BE2C (cell line): ENCODE measurements around the gene MSRB3.

Source experiments
- DNase-seq: peaks from one replicate; pipeline ENCODE4 v3.0.0-alpha.2; 2020
- H3K27me3 ChIP-seq: fragments of 250-450 bp; sonication (Bioruptor Pico); 2 replicates; pipeline ENCODE4 v1.5.1; 2020; ENCODE audit warnings: mild to moderate bottlenecking
- H3K36me3 ChIP-seq: fragments of 250-450 bp; sonication (Bioruptor Pico); 2 replicates; pipeline ENCODE4 v1.5.1; 2020; ENCODE audit warnings: mild to moderate bottlenecking
- H3K4me1 ChIP-seq: fragments of 250-450 bp; sonication (Bioruptor Pico); 2 replicates; pipeline ENCODE4 v1.5.1; 2020
- H3K4me3 ChIP-seq: 2 replicates; pipeline ENCODE4 v1.5.1; 2011; ENCODE audit warnings: low read depth, low read length
- H3K9me3 ChIP-seq: fragments of 250-450 bp; sonication (Bioruptor Pico); 2 replicates; pipeline ENCODE4 v1.5.1; 2020
- CTCF ChIP-seq: IDR thresholded peaks from 2 replicates; pipeline ENCODE4 v1.5.1; 2012; ENCODE audit warnings: mild to moderate bottlenecking, low read depth, low read length

MSRB3 gene

DNA sequence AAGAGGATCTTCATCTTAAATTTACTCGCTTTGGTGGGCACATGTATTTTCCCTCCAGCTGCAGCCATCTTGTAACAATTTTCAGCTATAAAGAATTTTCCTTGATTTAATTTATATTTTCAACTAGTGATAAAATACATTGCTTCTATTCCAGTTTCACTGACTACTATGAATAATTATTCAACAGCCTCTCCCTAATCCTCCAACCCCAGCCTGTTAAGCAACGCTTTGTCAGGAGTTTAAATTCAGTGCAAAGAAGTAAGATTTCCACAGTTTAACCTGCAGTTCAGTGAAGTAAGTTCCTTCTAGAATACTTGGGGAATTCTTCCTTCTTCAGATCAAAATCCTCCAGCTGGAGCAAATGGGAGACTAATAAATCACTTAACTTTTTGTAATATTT, 180.2 kb downstream of the MSRB3 start:
- Histone ChIP-seq H3K27me3 (no peaks in the 10 kb centered on the region), H3K9me3 (no peaks in the 10 kb centered on the region), H3K4me3 (no peak overlapping the region), H3K4me1 (no peaks in the 10 kb centered on the region), H3K36me3 (no peaks in the 10 kb centered on the region)
- TF ChIP-seq CTCF: no peak
- DNase-seq: no peak

- Histone ChIP-seq H3K27me3 (no peaks in the 10 kb centered on the region), H3K9me3 (no peaks in the 10 kb centered on the region), H3K36me3 (no peaks in the 10 kb centered on the region), H3K4me3 (no peak overlapping the region), H3K4me1 (no peaks in the 10 kb centered on the region)
- DNase-seq: no peak
- no peak for TF ChIP-seq CTCF
Measured at GRCh38 chr12:65459545-65459944, 181.1 kb downstream of the MSRB3 start.

GRCh38 chr12:65460063-65460462, 181.6 kb downstream of the MSRB3 start:
- Histone ChIP-seq H3K4me1 (no peaks in the 10 kb centered on the region), H3K9me3 (no peaks in the 10 kb centered on the region), H3K36me3 (no peaks in the 10 kb centered on the region), H3K4me3 (no peak overlapping the region), H3K27me3 (no peaks in the 10 kb centered on the region)
- no peak for TF ChIP-seq CTCF
- DNase-seq: no peak

- TF ChIP-seq CTCF: no peak
- Histone ChIP-seq H3K9me3 (no peaks in the 10 kb centered on the region), H3K36me3 (no peaks in the 10 kb centered on the region), H3K4me1 (no peaks in the 10 kb centered on the region), H3K27me3 (no peaks in the 10 kb centered on the region), H3K4me3 (no peak overlapping the region)
- no peak for DNase-seq
Measured at GRCh38 chr12:65461017-65461416, 182.5 kb downstream of the MSRB3 start.

- Histone ChIP-seq H3K9me3 (no peaks in the 10 kb centered on the region), H3K36me3 (no peaks in the 10 kb centered on the region), H3K4me3 (no peak overlapping the region), H3K4me1 (no peaks in the 10 kb centered on the region), H3K27me3 (no peaks in the 10 kb centered on the region)
- no peak for DNase-seq
- no peak for TF ChIP-seq CTCF
Measured at GRCh38 chr12:65462484-65462883, 184.0 kb downstream of the MSRB3 start.

- H3K27me3 ChIP-seq: no peaks in the 10 kb centered on the region
- no peak for DNase-seq
- no peak for TF ChIP-seq CTCF
- no peaks in the 10 kb centered on the region for H3K36me3 ChIP-seq
- H3K4me1 ChIP-seq: no peaks in the 10 kb centered on the region
- H3K4me3 ChIP-seq: no peak overlapping the region
- no peaks in the 10 kb centered on the region for H3K9me3 ChIP-seq
Measured at GRCh38 chr12:65463082-65463481, 184.6 kb downstream of the MSRB3 start.
